Epithelial cell of proximal tubule (primary cell): ENCODE data around the gene TOP2A. TPM values are rescaled to one million over a fixed set of nuclear protein-coding genes. Genes with fewer than 3 reads are reported as not detected.
"Not testable (repeated sequence)": the region's sequence is repeated elsewhere in the genome, so short reads cannot be mapped to it uniquely, and the experiment has no call there.

Source experiments
- DNase-seq: peaks from one replicate; pipeline ENCODE4 v3.0.0-alpha.2; 2011; ENCODE audit warnings: low read depth
- H3K4me3 ChIP-seq: 2 replicates; pipeline ENCODE4 v1.5.1; 2011; ENCODE audit warnings: low read depth, mild to moderate bottlenecking, low read length
- total RNA-seq: library from RNA; depleted of rRNA; stranded (reverse); fragments of >200 nt; gene quantifications from 2 replicates; pipeline ENCODE4 v1.2.3, GENCODE V29; 2015
- TF ChIP-seq, protein P1 (sequence below): conservative IDR thresholded peaks from 2 replicates; pipeline ENCODE4 v1.5.1; 2012; ENCODE audit warnings: low read depth, mild to moderate bottlenecking, low read length

Gene TOP2A
- total RNA-seq, 1 donor from 2014 or later: 206 TPM

DNA sequence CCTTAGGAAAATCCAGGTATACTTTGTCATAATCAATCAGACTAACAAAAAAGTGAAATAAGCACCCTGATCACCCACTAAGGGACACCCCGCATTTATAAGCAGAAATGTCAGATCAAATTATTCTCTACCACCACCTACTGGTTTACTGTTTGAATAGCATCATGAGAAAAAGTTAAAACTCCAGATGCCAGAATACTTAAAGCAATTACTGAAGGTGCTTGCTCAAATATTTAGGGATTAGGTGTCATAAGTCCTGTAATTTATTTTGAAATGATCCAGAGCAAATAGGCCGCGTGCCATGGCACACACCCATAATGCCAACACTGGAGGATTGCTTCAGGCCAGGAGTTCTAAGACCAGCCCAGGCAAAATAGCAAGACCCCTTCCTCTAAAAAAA, 2.3 kb downstream of the TOP2A start:
- TF ChIP-seq, protein P1, sequence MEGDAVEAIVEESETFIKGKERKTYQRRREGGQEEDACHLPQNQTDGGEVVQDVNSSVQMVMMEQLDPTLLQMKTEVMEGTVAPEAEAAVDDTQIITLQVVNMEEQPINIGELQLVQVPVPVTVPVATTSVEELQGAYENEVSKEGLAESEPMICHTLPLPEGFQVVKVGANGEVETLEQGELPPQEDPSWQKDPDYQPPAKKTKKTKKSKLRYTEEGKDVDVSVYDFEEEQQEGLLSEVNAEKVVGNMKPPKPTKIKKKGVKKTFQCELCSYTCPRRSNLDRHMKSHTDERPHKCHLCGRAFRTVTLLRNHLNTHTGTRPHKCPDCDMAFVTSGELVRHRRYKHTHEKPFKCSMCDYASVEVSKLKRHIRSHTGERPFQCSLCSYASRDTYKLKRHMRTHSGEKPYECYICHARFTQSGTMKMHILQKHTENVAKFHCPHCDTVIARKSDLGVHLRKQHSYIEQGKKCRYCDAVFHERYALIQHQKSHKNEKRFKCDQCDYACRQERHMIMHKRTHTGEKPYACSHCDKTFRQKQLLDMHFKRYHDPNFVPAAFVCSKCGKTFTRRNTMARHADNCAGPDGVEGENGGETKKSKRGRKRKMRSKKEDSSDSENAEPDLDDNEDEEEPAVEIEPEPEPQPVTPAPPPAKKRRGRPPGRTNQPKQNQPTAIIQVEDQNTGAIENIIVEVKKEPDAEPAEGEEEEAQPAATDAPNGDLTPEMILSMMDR: peak; percentile 64
- H3K4me3 ChIP-seq: peak overlapping the region; percentile 9
- DNase-seq: no peak

DNA sequence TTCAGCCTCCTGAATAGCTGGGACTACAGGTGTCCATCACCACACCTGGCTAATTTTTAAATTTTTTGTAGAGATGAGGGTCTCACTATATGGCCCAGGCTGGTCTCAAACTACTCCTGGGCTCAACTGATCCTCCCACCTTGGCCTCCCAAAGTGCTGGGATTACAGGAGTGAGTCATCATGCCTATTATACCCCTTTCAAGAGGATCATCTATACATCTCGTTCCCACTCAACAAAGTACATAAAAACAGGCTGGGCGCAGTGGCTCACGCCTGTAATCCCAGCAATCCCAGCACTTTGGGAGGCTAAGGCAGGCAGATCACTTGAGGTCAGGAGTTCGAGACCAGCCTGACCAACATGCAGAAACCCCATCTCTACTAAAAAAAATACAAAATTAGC, 3.4 kb downstream of the TOP2A start:
- not testable (repeated sequence) for H3K4me3 ChIP-seq, DNase-seq

DNA sequence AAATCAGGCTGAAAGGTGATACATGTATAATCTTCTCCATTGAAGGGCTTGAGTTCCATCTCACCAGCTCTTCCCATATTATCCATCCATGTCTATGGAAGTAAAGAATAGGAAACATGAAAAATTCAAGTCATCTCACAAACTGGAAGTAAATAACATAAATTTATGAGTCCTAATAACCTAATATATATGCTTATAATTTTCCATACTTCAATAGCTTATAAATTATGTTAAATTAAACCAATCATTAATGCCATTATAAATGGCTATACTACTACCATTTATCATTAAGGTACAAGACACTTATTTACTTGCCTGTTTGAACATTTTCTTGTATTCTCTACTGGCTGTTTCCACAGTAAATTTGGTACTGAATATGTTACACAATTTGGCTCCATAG, 4.8 kb downstream of the TOP2A start:
- TF ChIP-seq, protein P1: no peak
- H3K4me3 ChIP-seq: no peak overlapping the region
- no peak for DNase-seq

DNA sequence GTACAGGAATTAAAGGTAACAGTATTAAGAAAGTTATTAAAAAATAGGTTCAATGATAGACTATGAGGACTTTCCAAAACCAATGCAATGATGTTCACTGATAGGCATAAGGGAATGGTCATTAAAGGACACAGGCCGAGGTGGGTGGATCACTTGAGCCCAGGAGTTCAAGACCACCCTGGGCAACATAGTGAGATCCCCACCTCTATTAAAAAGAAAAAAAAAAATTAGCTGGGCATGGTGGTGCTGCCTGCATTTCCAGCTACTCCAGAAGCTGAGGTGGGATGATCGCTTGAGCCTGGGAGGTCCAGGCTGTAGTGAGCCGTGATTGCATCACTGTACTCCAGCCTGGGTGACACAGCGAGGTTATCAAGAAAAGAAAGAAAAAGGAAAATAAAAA, 5.9 kb downstream of the TOP2A start:
- TF ChIP-seq, protein P1: no peak
- no peak overlapping the region for H3K4me3 ChIP-seq
- DNase-seq: no peak

DNA sequence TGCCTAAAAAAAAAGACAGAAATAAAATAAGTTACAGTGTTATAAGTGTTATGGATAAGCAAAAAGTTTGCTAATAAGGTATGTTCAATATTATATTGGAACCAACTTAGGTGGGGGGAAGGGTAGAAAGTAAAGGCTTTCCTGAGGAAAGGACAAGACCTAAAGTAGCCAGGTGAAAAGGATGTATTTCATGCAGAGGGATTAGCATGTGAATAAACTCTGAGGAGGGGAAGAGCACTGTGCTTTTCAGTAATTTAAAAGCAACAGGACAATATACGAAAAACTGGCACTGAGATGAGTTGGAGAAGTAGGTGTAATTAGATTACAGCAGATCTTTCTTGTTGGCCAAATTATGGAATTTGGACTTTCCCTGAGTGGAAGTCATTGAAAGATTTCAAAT, 7.6 kb downstream of the TOP2A start:
- H3K4me3 ChIP-seq: no peak overlapping the region
- no peak for DNase-seq
- TF ChIP-seq, protein P1: no peak

DNA sequence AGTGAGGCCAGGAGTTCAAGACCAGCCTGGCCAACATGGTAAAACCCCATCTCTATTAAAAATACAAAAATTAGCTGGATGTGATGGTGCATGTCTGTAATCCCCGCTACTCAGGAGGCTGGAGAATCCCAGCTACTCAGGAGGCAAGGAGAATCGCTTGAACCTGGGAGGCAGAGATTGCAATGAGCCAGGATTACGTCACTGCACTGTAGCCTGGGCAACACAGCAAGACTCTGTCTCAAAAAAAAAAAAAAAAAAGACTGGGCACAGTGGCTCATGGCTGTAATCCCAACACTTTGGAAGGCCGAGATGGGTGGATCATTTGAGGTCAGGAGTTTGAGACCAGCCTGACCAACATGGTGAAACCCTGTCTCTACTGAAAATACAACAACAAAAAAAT, 8.2 kb downstream of the TOP2A start:
- DNase-seq, H3K4me3 ChIP-seq: not testable (repeated sequence)

DNA sequence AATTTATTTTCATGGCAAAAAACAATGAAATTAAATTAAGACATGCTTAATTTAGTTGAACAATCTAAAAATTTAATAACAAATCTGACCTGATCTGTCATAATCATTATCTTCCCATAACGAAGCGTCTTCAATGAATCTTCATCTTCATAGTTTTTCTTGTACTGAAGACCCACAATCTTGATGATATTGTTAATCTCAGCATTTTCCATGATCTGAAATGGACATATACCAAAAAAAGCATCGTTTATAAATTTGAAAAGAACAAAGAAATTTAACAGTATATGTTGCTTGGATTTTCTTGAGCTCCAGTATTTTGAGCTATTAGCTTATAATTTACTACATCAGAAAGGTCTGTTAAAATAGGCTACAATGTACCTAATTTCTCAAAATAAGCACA, 10.2 kb downstream of the TOP2A start:
- no peak overlapping the region for H3K4me3 ChIP-seq
- no peak for DNase-seq
- TF ChIP-seq, protein P1: no peak

DNA sequence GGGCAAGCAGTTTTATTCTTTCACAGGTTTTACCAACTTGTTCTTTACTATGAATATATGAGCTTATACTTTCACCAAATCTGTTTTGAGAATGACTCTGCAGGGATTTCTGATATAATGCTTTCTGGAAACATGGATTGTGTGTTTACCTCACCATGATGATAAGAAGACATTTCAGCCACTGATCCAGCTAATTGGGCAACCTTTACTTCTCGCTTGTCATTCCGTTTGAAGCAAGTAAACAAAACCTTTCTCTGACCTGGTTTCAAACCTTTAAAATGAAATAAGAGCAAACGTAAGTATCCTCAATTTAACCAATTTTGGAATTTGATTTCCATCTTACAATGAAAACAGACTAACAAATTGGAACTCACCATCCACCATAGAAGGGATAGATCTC, 13.7 kb downstream of the TOP2A start:
- H3K4me3 ChIP-seq: no peak overlapping the region
- TF ChIP-seq, protein P1: no peak
- DNase-seq: no peak
